Activated CD4-positive, alpha-beta T cell treated with anti-CD3 and anti-CD28 coated beads for 24 hours (primary cell): ENCODE data around the gene MOCOS.
"Not testable (repeated sequence)": the region's sequence is repeated elsewhere in the genome, so short reads cannot be mapped to it uniquely, and the experiment has no call there.

ENCODE experiments used
- DNase-seq, 2 donors: peaks; one replicate each; pipeline ENCODE4 v3.0.0-alpha.2; 2020; ENCODE audit warnings: low read depth in 2 of 2

Gene MOCOS

GRCh38 chr18:36187193-36187825 lies at the start of gene MOCOS:
Gene MOCOS, plus strand, starts transcription at chr18:36187497. Its CDS starts 43 bp downstream, at chr18:36187540.
- peak in 1 of 2 donors; percentile 40 for DNase-seq

GRCh38 chr18:36139245-36139644 lies 48.1 kb upstream of the MOCOS start:
- no peak for DNase-seq

GRCh38 chr18:36141576-36141975 lies 45.7 kb upstream of the MOCOS start:
- no peak for DNase-seq

GRCh38 chr18:36142751-36143150 lies 44.5 kb upstream of the MOCOS start:
- no peak for DNase-seq

GRCh38 chr18:36143391-36143790 lies 43.9 kb upstream of the MOCOS start:
- DNase-seq, result no peak

GRCh38 chr18:36149514-36150289 lies 37.6 kb upstream of the MOCOS start:
- DNase-seq, result no peak

GRCh38 chr18:36152781-36153180 lies 34.5 kb upstream of the MOCOS start:
- no peak for DNase-seq

GRCh38 chr18:36153203-36153602 lies 34.1 kb upstream of the MOCOS start:
- no peak for DNase-seq

GRCh38 chr18:36153771-36154170 lies 33.5 kb upstream of the MOCOS start:
- no peak for DNase-seq

GRCh38 chr18:36155851-36156757 lies 31.2 kb upstream of the MOCOS start:
- DNase-seq, result no peak

- no peak for DNase-seq
These were observed 29.9 kb upstream of the MOCOS start for GRCh38 chr18:36157441-36157840.

GRCh38 chr18:36158266-36158867 lies 28.9 kb upstream of the MOCOS start:
- no peak for DNase-seq

- no peak for DNase-seq
These were observed 26.3 kb upstream of the MOCOS start for GRCh38 chr18:36160959-36161371.

GRCh38 chr18:36162981-36163380 lies 24.3 kb upstream of the MOCOS start:
- no peak for DNase-seq

GRCh38 chr18:36167692-36168218 lies 19.5 kb upstream of the MOCOS start:
- no peak for DNase-seq

GRCh38 chr18:36168296-36168695 lies 19.0 kb upstream of the MOCOS start:
- not testable (repeated sequence) for DNase-seq

- no peak for DNase-seq
These were observed 17.4 kb upstream of the MOCOS start for GRCh38 chr18:36169938-36170337.

- DNase-seq, result no peak
These were observed 11.8 kb upstream of the MOCOS start for GRCh38 chr18:36175481-36175880.

- DNase-seq, result no peak
These were observed 11.1 kb upstream of the MOCOS start for GRCh38 chr18:36176177-36176584.

- no peak for DNase-seq
These were observed 10.6 kb upstream of the MOCOS start for GRCh38 chr18:36176711-36177110.

GRCh38 chr18:36177913-36178312 lies 9.4 kb upstream of the MOCOS start:
- no peak for DNase-seq
